Thyroid gland (tissue), 4 donors: ENCODE results near the gene RANBP9.

ENCODE experiments used
- POLR2A ChIP-seq, 2 donors: fragments of 450-650 bp; IDR thresholded peaks; one replicate each; pipeline ENCODE4 v1.6.1; 2017; ENCODE audit warnings: antibody characterized with exemption in 2 of 2, mild to moderate bottlenecking in 2 of 2, moderate library complexity in 1 of 2
- TF ChIP-seq, protein P1 (sequence below), 6 experiments: fragments of 200-600 bp in 3 of 6; fragments of 450-650 bp in 3 of 6; sonication (generic) in 3 of 6; IDR thresholded peaks; one replicate each; pipeline ENCODE4 v1.5.1; 2016 to 2019; ENCODE audit warnings: antibody characterized with exemption in 6 of 6, mild to moderate bottlenecking in 2 of 6, inconsistent platforms in 1 of 6, moderate library complexity in 1 of 6

DNA sequence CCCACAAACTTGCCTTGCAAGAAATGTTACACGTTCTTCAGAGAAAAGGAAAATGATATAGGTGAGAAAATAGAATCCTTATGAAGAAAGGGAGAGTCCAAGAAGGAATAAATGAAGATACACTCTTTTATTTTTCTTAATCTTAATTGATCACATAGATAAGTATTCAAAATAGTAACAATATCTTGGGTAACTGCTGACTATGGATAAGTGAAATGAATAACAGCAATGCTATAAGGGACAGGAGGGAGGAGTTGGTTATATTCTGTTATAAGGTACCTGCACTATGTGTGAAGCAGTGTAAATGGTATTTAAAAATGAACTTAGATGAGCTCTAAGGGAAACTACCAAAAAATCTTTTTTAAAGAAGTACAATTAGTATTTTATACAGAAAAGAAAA is 38.3 kb downstream of the RANBP9 start:
- TF ChIP-seq, protein P1, sequence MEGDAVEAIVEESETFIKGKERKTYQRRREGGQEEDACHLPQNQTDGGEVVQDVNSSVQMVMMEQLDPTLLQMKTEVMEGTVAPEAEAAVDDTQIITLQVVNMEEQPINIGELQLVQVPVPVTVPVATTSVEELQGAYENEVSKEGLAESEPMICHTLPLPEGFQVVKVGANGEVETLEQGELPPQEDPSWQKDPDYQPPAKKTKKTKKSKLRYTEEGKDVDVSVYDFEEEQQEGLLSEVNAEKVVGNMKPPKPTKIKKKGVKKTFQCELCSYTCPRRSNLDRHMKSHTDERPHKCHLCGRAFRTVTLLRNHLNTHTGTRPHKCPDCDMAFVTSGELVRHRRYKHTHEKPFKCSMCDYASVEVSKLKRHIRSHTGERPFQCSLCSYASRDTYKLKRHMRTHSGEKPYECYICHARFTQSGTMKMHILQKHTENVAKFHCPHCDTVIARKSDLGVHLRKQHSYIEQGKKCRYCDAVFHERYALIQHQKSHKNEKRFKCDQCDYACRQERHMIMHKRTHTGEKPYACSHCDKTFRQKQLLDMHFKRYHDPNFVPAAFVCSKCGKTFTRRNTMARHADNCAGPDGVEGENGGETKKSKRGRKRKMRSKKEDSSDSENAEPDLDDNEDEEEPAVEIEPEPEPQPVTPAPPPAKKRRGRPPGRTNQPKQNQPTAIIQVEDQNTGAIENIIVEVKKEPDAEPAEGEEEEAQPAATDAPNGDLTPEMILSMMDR (IDR thresholded peaks at IDR 0.05) = no peak
- no peak for TF ChIP-seq POLR2A (IDR thresholded peaks at IDR 0.05)
